Mesodermal cell (in vitro differentiated cells): Measurements from ENCODE around the gene PSAPL1. TPM values are rescaled to one million over a fixed set of nuclear protein-coding genes. Genes with fewer than 3 reads are reported as not detected.

Experiments used
- H3K27ac ChIP-seq: 2 replicates; pipeline ENCODE4 v1.7.0; 2013; ENCODE audit warnings: mild to moderate bottlenecking, low read depth, low read length, moderate library complexity; ENCODE audit not compliant: severe bottlenecking
- H3K36me3 ChIP-seq: 2 replicates; pipeline ENCODE4 v1.7.1; 2013; ENCODE audit warnings: mild to moderate bottlenecking, low read length, moderate library complexity; ENCODE audit not compliant: control insufficient read depth, insufficient read depth
- H3K4me1 ChIP-seq: one replicate; pipeline ENCODE4 v1.7.1; 2013; ENCODE audit warnings: mild to moderate bottlenecking, low read length; ENCODE audit not compliant: insufficient read depth, control insufficient read depth, poor library complexity, severe bottlenecking
- H3K4me3 ChIP-seq: 2 replicates; pipeline ENCODE4 v1.7.0; 2013; ENCODE audit warnings: low read length, control low read depth, mild to moderate bottlenecking; ENCODE audit not compliant: insufficient read depth, poor library complexity, severe bottlenecking; ENCODE audit errors: extremely low read depth
- H3K9me3 ChIP-seq: 2 replicates; pipeline ENCODE4 v1.7.1; 2013; ENCODE audit warnings: mild to moderate bottlenecking, low read length, moderate library complexity; ENCODE audit not compliant: control insufficient read depth
- WGBS, 2 experiments: methylation state at CpG; one replicate each; pipeline ENCODE4 v1.1.5; 2013; ENCODE audit warnings: missing lambda C conversion rate in 2 of 2; ENCODE audit not compliant: insufficient coverage in 2 of 2; 5-methylcytosine and 5-hydroxymethylcytosine counted together
- polyA plus RNA-seq, 2 experiments: library from polyadenylated mRNA; stranded (reverse); fragments of 50-300 nt; gene quantifications; one replicate each; pipeline ENCODE4 v1.2.3, GENCODE V29; 2013

Gene PSAPL1
- polyA plus RNA-seq (2013, experiment 1 of 2), result 0.52 TPM
- 0.46 TPM for polyA plus RNA-seq (2013, experiment 2 of 2)

GRCh38 chr4:7434766-7435150 lies at the start of gene PSAPL1:
Gene PSAPL1, minus strand, starts transcription at chr4:7434930. Its CDS starts 51 bp downstream, at chr4:7434879.
- Histone ChIP-seq H3K27ac (peak within 1 kb of the TSS; percentile 91), H3K4me1 (peaks cover 23% of the 10 kb centered on the region), H3K9me3 (no peaks in the 10 kb centered on the region), H3K36me3 (no peaks in the 10 kb centered on the region), H3K4me3 (no peak within 1 kb of the TSS)
- 20 to 22% methylated on average over 5 to 7 of the region's 7 CpGs for WGBS, 2 experiments

- no peaks in the 10 kb centered on the region for H3K9me3 ChIP-seq
- H3K4me1 ChIP-seq, result no peaks in the 10 kb centered on the region
- H3K27ac ChIP-seq, result no peak overlapping the region
- WGBS, 2 experiments, result 90 to 91% methylated on average over 13 to 14 of the region's 14 CpGs
- H3K4me3 ChIP-seq, result no peak overlapping the region
- no peaks in the 10 kb centered on the region for H3K36me3 ChIP-seq
Measured at GRCh38 chr4:7481227-7481626, 46.5 kb upstream of the PSAPL1 start.

GRCh38 chr4:7480423-7480822 lies 45.7 kb upstream of the PSAPL1 start:
- Histone ChIP-seq H3K4me1 (no peaks in the 10 kb centered on the region), H3K4me3 (no peak overlapping the region), H3K36me3 (no peaks in the 10 kb centered on the region), H3K27ac (no peak overlapping the region), H3K9me3 (no peaks in the 10 kb centered on the region)
- WGBS, 2 experiments, result 84 to 85% methylated on average over 8 to 14 of the region's 16 CpGs

- H3K27ac ChIP-seq, result no peak overlapping the region
- no peaks in the 10 kb centered on the region for H3K9me3 ChIP-seq
- no peaks in the 10 kb centered on the region for H3K36me3 ChIP-seq
- H3K4me1 ChIP-seq, result no peaks in the 10 kb centered on the region
- 88 to 89% methylated on average over 9 to 11 of the region's 11 CpGs for WGBS, 2 experiments
- no peak overlapping the region for H3K4me3 ChIP-seq
Measured at GRCh38 chr4:7478665-7479064, 43.9 kb upstream of the PSAPL1 start.

- Histone ChIP-seq H3K36me3 (no peaks in the 10 kb centered on the region), H3K27ac (no peak overlapping the region), H3K9me3 (no peaks in the 10 kb centered on the region), H3K4me3 (no peak overlapping the region), H3K4me1 (no peaks in the 10 kb centered on the region)
- WGBS, 2 experiments, result 96 to 98% methylated on average over 5 to 7 of the region's 7 CpGs
Measured at GRCh38 chr4:7477695-7478094, 43.0 kb upstream of the PSAPL1 start.

GRCh38 chr4:7476820-7477219 lies 42.1 kb upstream of the PSAPL1 start:
- no peaks in the 10 kb centered on the region for H3K36me3 ChIP-seq
- WGBS, 2 experiments, result 87 to 93% methylated on average over 6 of the region's 6 CpGs
- no peaks in the 10 kb centered on the region for H3K4me1 ChIP-seq
- no peak overlapping the region for H3K4me3 ChIP-seq
- H3K27ac ChIP-seq, result no peak overlapping the region
- no peaks in the 10 kb centered on the region for H3K9me3 ChIP-seq

- WGBS, 2 experiments, result 90 to 94% methylated on average over 5 of the region's 5 CpGs
Measured at GRCh38 chr4:7475207-7475606, 40.5 kb upstream of the PSAPL1 start.

GRCh38 chr4:7474320-7474719 lies 39.6 kb upstream of the PSAPL1 start:
- no peak overlapping the region for H3K4me3 ChIP-seq
- no peaks in the 10 kb centered on the region for H3K9me3 ChIP-seq
- no peaks in the 10 kb centered on the region for H3K4me1 ChIP-seq
- whole genome bisulfite sequencing, 2 experiments, result 91 to 94% methylated on average over 5 to 7 of the region's 7 CpGs
- H3K36me3 ChIP-seq, result no peaks in the 10 kb centered on the region
- H3K27ac ChIP-seq, result no peak overlapping the region

More at GRCh38 chr4:7475207-7475606, 40.5 kb upstream of the PSAPL1 start:
- no peaks in the 10 kb centered on the region for H3K4me1 ChIP-seq
- no peak overlapping the region for H3K4me3 ChIP-seq
- H3K9me3 ChIP-seq, result no peaks in the 10 kb centered on the region
- no peaks in the 10 kb centered on the region for H3K36me3 ChIP-seq
- no peak overlapping the region for H3K27ac ChIP-seq

- Histone ChIP-seq H3K4me3 (no peak overlapping the region), H3K27ac (no peak overlapping the region), H3K4me1 (no peaks in the 10 kb centered on the region), H3K9me3 (no peaks in the 10 kb centered on the region), H3K36me3 (no peaks in the 10 kb centered on the region)
- WGBS, 2 experiments, result 89 to 91% methylated on average over 10 of the region's 10 CpGs
Measured at GRCh38 chr4:7473081-7473480, 38.4 kb upstream of the PSAPL1 start.

- WGBS, 2 experiments, result 38 to 40% methylated on average over 15 to 16 of the region's 19 CpGs
- no peaks in the 10 kb centered on the region for H3K4me1 ChIP-seq
- no peak overlapping the region for H3K27ac ChIP-seq
- no peaks in the 10 kb centered on the region for H3K9me3 ChIP-seq
- no peak overlapping the region for H3K4me3 ChIP-seq
- H3K36me3 ChIP-seq, result no peaks in the 10 kb centered on the region
Measured at GRCh38 chr4:7472442-7473013, 37.8 kb upstream of the PSAPL1 start.

- no peaks in the 10 kb centered on the region for H3K36me3 ChIP-seq
- H3K4me3 ChIP-seq, result no peak overlapping the region
- H3K4me1 ChIP-seq, result no peaks in the 10 kb centered on the region
- no peaks in the 10 kb centered on the region for H3K9me3 ChIP-seq
- H3K27ac ChIP-seq, result no peak overlapping the region
- WGBS, 2 experiments, result 88 to 91% methylated on average over 7 to 8 of the region's 8 CpGs
Measured at GRCh38 chr4:7470522-7471128, 35.9 kb upstream of the PSAPL1 start.
